Measurements from ENCODE around the gene FCAMR.

FCAMR gene

GRCh38 chr1:206951318-206952100 is 18.8 kb downstream of the FCAMR start:
- in situ Hi-C loops (cut with HindIII; ENCODE audit: low sequenced_read_pairs), result no loop called here
- TF ChIP-seq CTCF (IDR thresholded peaks at IDR 0.05; ENCODE audit: low read depth, low read length, missing control alignments), result no peak
- no peak overlapping the region for H3K4me3 ChIP-seq (ENCODE audit: low read depth, low read length)
- DNase-seq (ENCODE audit: low read depth), result no peak

GRCh38 chr1:206949641-206950040 is 20.6 kb downstream of the FCAMR start:
- TF ChIP-seq CTCF (IDR thresholded peaks at IDR 0.05; ENCODE audit: low read depth, low read length, missing control alignments), result no peak
- no peak for DNase-seq (ENCODE audit: low read depth)
- in situ Hi-C loops (cut with HindIII; ENCODE audit: low sequenced_read_pairs), result no loop called here
- no peak overlapping the region for H3K4me3 ChIP-seq (ENCODE audit: low read depth, low read length)

GRCh38 chr1:206949208-206949607 is 21.1 kb downstream of the FCAMR start:
- in situ Hi-C loops (cut with HindIII; ENCODE audit: low sequenced_read_pairs), result no loop called here
- TF ChIP-seq CTCF (IDR thresholded peaks at IDR 0.05; ENCODE audit: low read depth, low read length, missing control alignments), result no peak
- DNase-seq (ENCODE audit: low read depth), result no peak
- no peak overlapping the region for H3K4me3 ChIP-seq (ENCODE audit: low read depth, low read length)

GRCh38 chr1:206947255-206947654 is 23.0 kb downstream of the FCAMR start:
- no peak for DNase-seq (ENCODE audit: low read depth)
- in situ Hi-C loops (cut with HindIII; ENCODE audit: low sequenced_read_pairs), result no loop called here

GRCh38 chr1:206946261-206946660 is 24.0 kb downstream of the FCAMR start, which contains the start of gene PIGR:
Gene PIGR (minus strand): TSS chr1:206946466. CDS start chr1:206940531, 5,935 bp downstream.
- no peak for DNase-seq (ENCODE audit: low read depth)
- TF ChIP-seq CTCF (IDR thresholded peaks at IDR 0.05; ENCODE audit: low read depth, low read length, missing control alignments), result no peak
- H3K4me3 ChIP-seq (ENCODE audit: low read depth, low read length), result no peak within 1 kb of the TSS
- in situ Hi-C loops (cut with HindIII; ENCODE audit: low sequenced_read_pairs), result no loop called here

More at GRCh38 chr1:206947255-206947654, 23.0 kb downstream of the FCAMR start:
- TF ChIP-seq CTCF (IDR thresholded peaks at IDR 0.05; ENCODE audit: low read depth, low read length, missing control alignments), result no peak
- H3K4me3 ChIP-seq (ENCODE audit: low read depth, low read length), result no peak overlapping the region

- no peak for TF ChIP-seq CTCF (IDR thresholded peaks at IDR 0.05; ENCODE audit: low read depth, low read length, missing control alignments)
- in situ Hi-C loops (cut with HindIII; ENCODE audit: low sequenced_read_pairs), result no loop called here
- DNase-seq (ENCODE audit: low read depth), result no peak
- H3K4me3 ChIP-seq (ENCODE audit: low read depth, low read length), result no peak overlapping the region
These were observed 24.5 kb downstream of the FCAMR start for GRCh38 chr1:206945779-206946178.

Measured in astrocyte of the cerebellum (primary cell).